Mesothelial cell of epicardium (in vitro differentiated cells): ENCODE measurements around the gene BICD2. TPM values are rescaled to one million over a fixed set of nuclear protein-coding genes. Genes with fewer than 3 reads are reported as not detected.

Experiments used
- DNase-seq, 2 experiments: peaks; one replicate each; pipeline ENCODE4 v3.0.0; 2021; ENCODE audit warnings: low spot score in 2 of 2; ENCODE audit not compliant: unreplicated experiment in 2 of 2
- H3K27ac Mint-ChIP-seq: 2 replicates; pipeline ENCODE4 v1.8.0; 2021; ENCODE audit warnings: mixed read lengths
- H3K27me3 Mint-ChIP-seq: 2 replicates; pipeline ENCODE4 v1.8.0; 2021; ENCODE audit warnings: low read depth, mixed read lengths
- H3K36me3 Mint-ChIP-seq: 2 replicates; pipeline ENCODE4 v1.8.0; 2021; ENCODE audit warnings: mixed read lengths
- H3K4me1 Mint-ChIP-seq: 2 replicates; pipeline ENCODE4 v1.8.0; 2021; ENCODE audit warnings: mixed read lengths
- H3K4me3 Mint-ChIP-seq: 2 replicates; pipeline ENCODE4 v1.8.0; 2021; ENCODE audit warnings: mild to moderate bottlenecking, moderate library complexity, mixed read lengths
- H3K9me3 Mint-ChIP-seq: 2 replicates; pipeline ENCODE4 v1.8.0; 2021; ENCODE audit warnings: mixed read lengths
- total RNA-seq: library from RNA; stranded (reverse); gene quantifications from 3 replicates; pipeline ENCODE4 v1.2.1, GENCODE V29; 2021
- TF ChIP-seq, protein P1 (sequence below): fragments of 200-600 bp; sonication (generic); IDR thresholded peaks from one replicate; pipeline ENCODE4 v1.5.0; 2021; ENCODE audit warnings: antibody characterized with exemption; ENCODE audit not compliant: unreplicated experiment

Gene BICD2
- total RNA-seq, 1 donor from 2014 or later: 30.2 TPM

DNA sequence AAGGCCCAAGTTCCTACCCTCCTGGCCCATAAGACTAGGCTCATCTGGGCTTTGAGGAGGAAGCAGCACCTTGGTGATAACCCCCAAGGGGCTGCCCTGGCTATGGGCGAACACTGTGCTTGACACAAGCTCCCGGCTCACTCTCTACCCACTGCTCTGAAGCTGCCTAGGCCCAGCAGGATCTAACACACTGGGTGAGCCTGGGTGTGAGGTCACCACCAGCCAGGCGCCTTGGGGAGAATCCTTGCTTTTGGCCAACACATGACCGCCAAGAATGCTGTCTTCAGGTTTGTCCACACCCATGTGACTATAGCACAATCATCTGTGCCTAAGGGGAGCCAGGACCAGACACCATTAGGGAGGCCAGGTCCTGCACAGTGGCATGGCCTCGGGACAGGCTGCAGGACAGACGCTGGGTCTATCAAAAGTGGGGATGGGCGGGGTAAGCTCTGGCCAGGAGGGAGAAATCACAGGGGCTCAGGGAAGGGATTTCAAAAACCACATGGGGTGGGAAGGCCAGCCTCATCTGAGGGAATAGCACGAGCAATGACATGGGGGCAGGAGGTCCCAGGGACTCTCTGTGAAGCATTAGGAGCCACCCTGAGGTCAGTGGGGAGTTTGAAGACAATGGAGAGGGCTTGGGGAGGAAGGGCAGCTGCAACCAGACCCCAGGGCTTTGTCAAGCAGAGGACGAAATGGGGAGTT, 29.6 kb downstream of the BICD2 start:
- Mint-ChIP-seq H3K27me3 (no peaks in the 10 kb centered on the region), H3K4me1 (peaks cover 15% of the 10 kb centered on the region), H3K36me3 (peaks cover 3% of the 10 kb centered on the region), H3K27ac (no peak overlapping the region), H3K4me3 (no peak overlapping the region), H3K9me3 (no peaks in the 10 kb centered on the region)
- TF ChIP-seq, protein P1, sequence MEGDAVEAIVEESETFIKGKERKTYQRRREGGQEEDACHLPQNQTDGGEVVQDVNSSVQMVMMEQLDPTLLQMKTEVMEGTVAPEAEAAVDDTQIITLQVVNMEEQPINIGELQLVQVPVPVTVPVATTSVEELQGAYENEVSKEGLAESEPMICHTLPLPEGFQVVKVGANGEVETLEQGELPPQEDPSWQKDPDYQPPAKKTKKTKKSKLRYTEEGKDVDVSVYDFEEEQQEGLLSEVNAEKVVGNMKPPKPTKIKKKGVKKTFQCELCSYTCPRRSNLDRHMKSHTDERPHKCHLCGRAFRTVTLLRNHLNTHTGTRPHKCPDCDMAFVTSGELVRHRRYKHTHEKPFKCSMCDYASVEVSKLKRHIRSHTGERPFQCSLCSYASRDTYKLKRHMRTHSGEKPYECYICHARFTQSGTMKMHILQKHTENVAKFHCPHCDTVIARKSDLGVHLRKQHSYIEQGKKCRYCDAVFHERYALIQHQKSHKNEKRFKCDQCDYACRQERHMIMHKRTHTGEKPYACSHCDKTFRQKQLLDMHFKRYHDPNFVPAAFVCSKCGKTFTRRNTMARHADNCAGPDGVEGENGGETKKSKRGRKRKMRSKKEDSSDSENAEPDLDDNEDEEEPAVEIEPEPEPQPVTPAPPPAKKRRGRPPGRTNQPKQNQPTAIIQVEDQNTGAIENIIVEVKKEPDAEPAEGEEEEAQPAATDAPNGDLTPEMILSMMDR: no peak
- no peak for DNase-seq

DNA sequence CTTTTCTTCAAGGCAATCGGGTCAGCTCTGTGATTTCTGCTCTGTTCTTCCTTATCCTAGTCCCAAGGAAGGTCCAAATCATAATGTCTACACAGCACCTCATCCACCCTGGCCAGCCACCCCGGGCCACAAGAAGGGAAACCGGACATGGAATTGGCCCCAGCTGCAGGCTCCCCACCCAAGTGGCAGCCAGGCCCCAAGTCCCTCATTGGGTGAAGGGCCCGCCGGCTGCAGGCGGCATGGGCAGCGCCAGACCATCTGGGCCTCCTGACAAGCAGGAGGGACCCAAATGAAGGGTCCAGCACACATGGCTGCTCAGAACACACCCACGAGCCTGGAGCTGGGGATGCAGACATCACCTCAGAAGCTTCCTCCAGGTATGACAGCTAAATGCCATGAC, 33.7 kb downstream of the BICD2 start:
- no peak for DNase-seq
- H3K36me3 Mint-ChIP-seq: peaks cover 3% of the 10 kb centered on the region
- TF ChIP-seq, protein P1: no peak
- H3K27me3 Mint-ChIP-seq: no peaks in the 10 kb centered on the region
- no peak overlapping the region for H3K27ac Mint-ChIP-seq
- H3K4me1 Mint-ChIP-seq: peaks cover 7% of the 10 kb centered on the region
- no peaks in the 10 kb centered on the region for H3K9me3 Mint-ChIP-seq
- no peak overlapping the region for H3K4me3 Mint-ChIP-seq

DNA sequence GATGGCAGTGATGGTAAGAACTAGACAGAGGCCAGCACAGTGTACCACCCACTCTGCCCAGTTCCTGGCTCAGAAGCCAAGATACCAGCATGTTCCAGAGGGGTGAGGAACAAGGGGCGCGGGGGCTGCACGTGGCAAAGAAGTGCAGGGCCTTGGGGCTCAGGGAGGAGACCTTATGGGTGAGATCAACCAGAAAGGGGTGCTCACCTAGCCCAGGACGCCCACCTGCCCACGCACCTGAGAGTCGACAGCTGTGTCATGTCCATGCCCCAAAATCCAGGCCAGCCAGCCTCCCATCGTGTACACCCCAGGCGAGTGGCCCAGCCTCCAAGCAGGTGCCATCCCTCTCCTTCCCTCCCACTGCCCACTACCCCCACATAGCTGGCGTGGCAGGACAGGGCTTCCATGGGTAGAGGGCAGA, 34.9 kb downstream of the BICD2 start:
- H3K4me1 Mint-ChIP-seq: peaks cover 2% of the 10 kb centered on the region
- DNase-seq: no peak
- H3K27me3 Mint-ChIP-seq: no peaks in the 10 kb centered on the region
- H3K27ac Mint-ChIP-seq: no peak overlapping the region
- H3K4me3 Mint-ChIP-seq: no peak overlapping the region
- peaks cover 3% of the 10 kb centered on the region for H3K36me3 Mint-ChIP-seq
- TF ChIP-seq, protein P1: no peak
- H3K9me3 Mint-ChIP-seq: no peaks in the 10 kb centered on the region

DNA sequence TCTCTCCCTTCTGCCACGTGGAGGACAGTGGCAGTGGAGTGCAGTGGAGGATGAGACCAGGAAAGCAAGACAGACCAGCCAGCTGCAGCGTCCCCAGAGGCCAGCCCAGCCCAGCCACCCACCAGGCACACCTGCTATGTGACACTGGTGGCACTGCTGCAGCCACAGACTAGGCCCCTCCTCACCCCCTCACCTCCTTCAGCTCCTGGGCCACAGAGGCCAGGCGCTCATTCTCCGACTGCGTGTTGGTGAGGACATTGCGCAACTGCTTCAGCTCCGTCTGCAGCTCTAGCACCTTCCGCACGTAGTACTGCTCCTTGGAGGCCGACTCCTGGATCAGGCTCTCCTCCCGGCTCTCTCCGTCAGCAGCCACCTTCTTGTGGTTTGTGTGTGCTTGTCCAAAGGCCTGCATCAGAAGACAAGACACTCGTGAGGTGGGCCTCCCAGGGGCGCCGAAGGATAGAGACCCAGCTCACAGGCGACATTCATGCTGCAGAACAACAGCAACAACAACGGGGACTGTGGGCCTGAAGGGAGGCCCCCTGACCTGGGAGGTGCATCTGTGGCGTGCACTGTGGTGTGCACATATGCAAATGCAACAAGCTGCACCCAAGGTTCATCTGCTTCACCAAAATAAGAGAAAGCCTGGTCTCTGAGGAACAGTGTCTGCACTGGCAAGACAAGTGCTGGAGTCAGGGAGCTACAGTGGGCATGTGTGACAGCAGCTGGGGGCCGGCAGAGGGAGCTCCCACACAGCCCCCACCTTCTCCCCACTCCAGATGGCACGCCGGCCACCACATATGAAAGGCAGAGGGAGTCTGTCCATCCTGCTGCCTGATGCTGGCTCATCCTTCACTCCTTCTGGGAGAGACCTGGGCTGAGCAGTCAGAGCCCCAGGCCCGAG, 35.5 kb downstream of the BICD2 start:
- Mint-ChIP-seq H3K36me3 (peaks cover 5% of the 10 kb centered on the region), H3K27ac (no peak overlapping the region), H3K27me3 (no peaks in the 10 kb centered on the region), H3K4me1 (peaks cover 6% of the 10 kb centered on the region), H3K4me3 (no peak overlapping the region), H3K9me3 (no peaks in the 10 kb centered on the region)
- TF ChIP-seq, protein P1: no peak
- no peak for DNase-seq

DNA sequence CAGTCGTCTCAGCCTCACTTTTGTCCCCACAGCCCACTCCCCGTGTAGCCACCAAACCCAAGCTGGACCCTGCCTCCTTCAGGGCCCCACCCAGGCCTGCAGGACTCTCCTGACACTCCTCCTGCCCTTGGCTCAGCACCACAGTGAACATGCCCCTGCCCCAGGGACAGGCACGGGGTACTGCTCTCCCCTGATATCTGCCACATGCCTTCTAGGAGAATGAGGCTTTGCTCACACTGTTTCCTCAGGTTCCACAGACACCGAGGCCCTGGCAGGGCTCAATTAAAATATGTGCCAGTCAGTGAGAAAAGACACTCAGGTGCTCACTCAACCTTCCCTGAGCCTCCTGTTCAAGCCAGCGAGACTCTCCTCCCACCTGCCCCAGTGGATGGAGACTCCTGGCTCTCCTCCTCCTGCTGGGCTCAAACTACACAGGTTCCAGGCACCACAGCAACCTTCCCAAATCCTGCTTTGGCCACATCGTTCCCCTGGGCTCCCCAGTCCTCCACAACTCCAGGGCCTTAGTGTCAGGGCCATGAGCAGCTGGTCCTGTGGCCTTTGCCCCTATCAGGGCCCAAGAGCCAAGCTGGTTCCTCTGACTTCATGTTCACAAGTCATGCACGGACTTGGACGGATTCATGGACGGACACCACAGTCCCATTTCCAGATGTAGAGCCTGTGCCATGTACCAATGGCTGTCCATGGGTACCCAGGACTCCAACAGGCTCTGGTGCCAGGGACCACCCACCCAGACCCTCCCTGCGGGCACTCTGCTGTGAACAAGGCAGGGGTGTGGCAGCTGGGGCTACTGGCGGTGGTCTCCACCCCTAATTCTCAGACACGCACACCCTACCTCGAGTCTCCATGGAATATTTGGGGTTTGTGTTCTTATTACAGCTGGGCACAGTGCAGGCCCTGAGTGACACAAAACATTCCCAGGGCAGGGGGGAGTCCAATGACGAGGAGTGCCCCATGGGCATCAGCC, 36.6 kb downstream of the BICD2 start:
- Mint-ChIP-seq H3K27me3 (no peaks in the 10 kb centered on the region), H3K27ac (peak overlapping the region; percentile 34), H3K36me3 (peaks cover 4% of the 10 kb centered on the region), H3K4me1 (peaks cover 17% of the 10 kb centered on the region), H3K4me3 (no peak overlapping the region), H3K9me3 (no peaks in the 10 kb centered on the region)
- DNase-seq: no peak
- TF ChIP-seq, protein P1: no peak
